Nephron progenitor cell (in vitro differentiated cells): ENCODE results near the gene TTLL8.

ENCODE experiments used
- DNase-seq: peaks from one replicate; pipeline ENCODE4 v3.0.0; 2021
- H3K27ac Mint-ChIP-seq: 2 replicates; pipeline ENCODE4 v1.8.0; 2021; ENCODE audit warnings: mild to moderate bottlenecking, moderate library complexity, mixed read lengths
- H3K27me3 Mint-ChIP-seq: 2 replicates; pipeline ENCODE4 v1.8.0; 2021; ENCODE audit warnings: mild to moderate bottlenecking, low read depth, mixed read lengths; ENCODE audit not compliant: poor library complexity
- H3K36me3 Mint-ChIP-seq: 2 replicates; pipeline ENCODE4 v1.8.0; 2021; ENCODE audit warnings: low read depth, mixed read lengths
- H3K4me1 Mint-ChIP-seq: 2 replicates; pipeline ENCODE4 v1.8.0; 2021; ENCODE audit warnings: mixed read lengths
- H3K4me3 Mint-ChIP-seq: 2 replicates; pipeline ENCODE4 v1.8.0; 2021; ENCODE audit warnings: mild to moderate bottlenecking, moderate library complexity, mixed read lengths
- H3K9me3 Mint-ChIP-seq: 2 replicates; pipeline ENCODE4 v1.8.0; 2021; ENCODE audit warnings: mild to moderate bottlenecking, moderate library complexity, mixed read lengths
- TF ChIP-seq, protein P1 (sequence below): fragments of 200-600 bp; sonication (generic); IDR thresholded peaks from 2 replicates; pipeline ENCODE4 v1.5.0; 2021; ENCODE audit warnings: antibody characterized with exemption

The TTLL8 gene

GRCh38 chr22:50040717-50041116, 17.4 kb downstream of the TTLL8 start:
- Mint-ChIP-seq H3K27me3 (peaks cover 30% of the 10 kb centered on the region), H3K4me3 (no peak overlapping the region), H3K36me3 (peaks cover 9% of the 10 kb centered on the region), H3K4me1 (peaks cover 5% of the 10 kb centered on the region), H3K27ac (no peak overlapping the region), H3K9me3 (peaks cover 57% of the 10 kb centered on the region)
- no peak for DNase-seq
- TF ChIP-seq, protein P1, sequence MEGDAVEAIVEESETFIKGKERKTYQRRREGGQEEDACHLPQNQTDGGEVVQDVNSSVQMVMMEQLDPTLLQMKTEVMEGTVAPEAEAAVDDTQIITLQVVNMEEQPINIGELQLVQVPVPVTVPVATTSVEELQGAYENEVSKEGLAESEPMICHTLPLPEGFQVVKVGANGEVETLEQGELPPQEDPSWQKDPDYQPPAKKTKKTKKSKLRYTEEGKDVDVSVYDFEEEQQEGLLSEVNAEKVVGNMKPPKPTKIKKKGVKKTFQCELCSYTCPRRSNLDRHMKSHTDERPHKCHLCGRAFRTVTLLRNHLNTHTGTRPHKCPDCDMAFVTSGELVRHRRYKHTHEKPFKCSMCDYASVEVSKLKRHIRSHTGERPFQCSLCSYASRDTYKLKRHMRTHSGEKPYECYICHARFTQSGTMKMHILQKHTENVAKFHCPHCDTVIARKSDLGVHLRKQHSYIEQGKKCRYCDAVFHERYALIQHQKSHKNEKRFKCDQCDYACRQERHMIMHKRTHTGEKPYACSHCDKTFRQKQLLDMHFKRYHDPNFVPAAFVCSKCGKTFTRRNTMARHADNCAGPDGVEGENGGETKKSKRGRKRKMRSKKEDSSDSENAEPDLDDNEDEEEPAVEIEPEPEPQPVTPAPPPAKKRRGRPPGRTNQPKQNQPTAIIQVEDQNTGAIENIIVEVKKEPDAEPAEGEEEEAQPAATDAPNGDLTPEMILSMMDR, result no peak

DNA sequence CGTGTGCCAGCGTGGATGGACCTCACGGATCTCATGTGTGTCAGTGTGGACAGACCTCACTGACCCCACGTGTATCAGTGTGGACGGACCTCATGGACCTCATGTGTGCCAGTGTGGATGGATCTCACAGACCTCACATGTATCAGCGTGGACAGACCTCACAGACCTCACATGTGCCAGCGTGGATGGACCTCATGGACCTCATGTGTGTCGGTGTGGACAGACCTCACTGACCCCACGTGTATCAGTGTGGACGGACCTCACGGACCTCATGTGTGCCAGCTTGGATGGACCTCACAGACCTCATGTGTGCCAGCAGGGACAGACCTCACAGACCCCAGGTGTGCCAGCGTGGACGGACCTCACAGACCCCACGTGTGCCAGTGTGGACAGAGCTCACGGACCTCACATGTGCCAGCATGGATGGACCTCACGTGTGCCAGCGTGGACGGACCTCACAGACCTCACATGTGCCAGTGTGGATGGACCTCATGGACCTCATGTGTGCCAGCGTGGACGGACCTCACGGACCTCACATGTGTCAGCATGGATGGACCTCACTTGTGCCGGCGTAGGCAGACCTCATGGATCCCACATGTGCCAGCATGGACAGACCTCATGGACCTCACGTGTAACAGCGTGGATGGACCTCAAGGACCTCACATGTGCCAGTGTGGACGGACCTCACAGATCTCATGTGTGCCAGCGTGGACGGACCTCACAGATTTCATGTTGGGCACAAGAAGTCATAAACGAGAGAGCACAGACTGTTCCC, 18.2 kb downstream of the TTLL8 start:
- Mint-ChIP-seq H3K4me3 (no peak overlapping the region), H3K4me1 (peaks cover 5% of the 10 kb centered on the region), H3K27ac (no peak overlapping the region), H3K36me3 (peaks cover 9% of the 10 kb centered on the region), H3K9me3 (peaks cover 57% of the 10 kb centered on the region), H3K27me3 (peaks cover 28% of the 10 kb centered on the region)
- TF ChIP-seq, protein P1, result no peak
- no peak for DNase-seq

- Mint-ChIP-seq H3K9me3 (peaks cover 30% of the 10 kb centered on the region), H3K27me3 (peaks cover 37% of the 10 kb centered on the region), H3K27ac (no peak overlapping the region), H3K4me3 (no peak overlapping the region), H3K4me1 (peaks cover 15% of the 10 kb centered on the region), H3K36me3 (no peaks in the 10 kb centered on the region)
- TF ChIP-seq, protein P1, result no peak
- no peak for DNase-seq
Observed at GRCh38 chr22:50035976-50036724, 21.9 kb downstream of the TTLL8 start.

DNA sequence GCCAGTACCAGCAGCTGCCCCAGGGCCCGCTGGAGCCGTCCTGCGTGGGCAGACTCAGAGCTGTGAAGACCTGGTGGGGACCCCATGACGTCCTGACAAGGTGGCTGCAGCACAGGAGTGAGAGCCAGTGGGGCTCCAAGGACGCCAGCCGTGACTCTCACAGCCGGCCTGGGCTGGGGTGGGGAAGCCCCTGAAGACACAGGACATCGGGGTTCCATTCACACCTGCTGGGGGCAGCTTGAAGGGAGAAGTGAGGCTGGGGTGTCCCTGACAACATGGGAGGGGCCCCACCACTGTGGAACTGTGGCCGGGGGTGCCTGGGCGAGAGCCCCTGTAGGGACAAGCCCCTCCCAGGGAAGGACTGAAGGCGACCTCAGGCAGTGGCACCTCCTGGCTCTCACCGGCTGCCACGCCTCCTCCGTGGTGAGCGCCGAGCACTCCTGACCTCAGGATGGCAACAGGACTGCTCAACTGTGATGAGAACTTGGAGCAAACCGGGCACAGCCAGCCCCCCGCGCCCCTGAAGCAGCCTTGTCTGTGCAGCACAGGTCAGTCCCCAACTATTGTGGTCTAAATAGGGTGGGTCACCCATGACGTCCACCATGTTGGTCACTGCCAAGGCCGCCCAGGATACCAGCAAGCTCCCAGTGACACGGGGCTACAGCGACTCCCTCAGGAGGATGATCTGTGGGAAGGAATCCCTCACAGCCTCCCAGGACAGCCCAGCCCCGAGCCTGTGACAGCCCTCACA, 22.8 kb downstream of the TTLL8 start:
- peaks cover 26% of the 10 kb centered on the region for H3K9me3 Mint-ChIP-seq
- H3K36me3 Mint-ChIP-seq, result no peaks in the 10 kb centered on the region
- H3K4me1 Mint-ChIP-seq, result peaks cover 15% of the 10 kb centered on the region
- H3K27ac Mint-ChIP-seq, result no peak overlapping the region
- no peak overlapping the region for H3K4me3 Mint-ChIP-seq
- peaks cover 40% of the 10 kb centered on the region for H3K27me3 Mint-ChIP-seq
- TF ChIP-seq, protein P1, result no peak
- DNase-seq, result no peak

DNA sequence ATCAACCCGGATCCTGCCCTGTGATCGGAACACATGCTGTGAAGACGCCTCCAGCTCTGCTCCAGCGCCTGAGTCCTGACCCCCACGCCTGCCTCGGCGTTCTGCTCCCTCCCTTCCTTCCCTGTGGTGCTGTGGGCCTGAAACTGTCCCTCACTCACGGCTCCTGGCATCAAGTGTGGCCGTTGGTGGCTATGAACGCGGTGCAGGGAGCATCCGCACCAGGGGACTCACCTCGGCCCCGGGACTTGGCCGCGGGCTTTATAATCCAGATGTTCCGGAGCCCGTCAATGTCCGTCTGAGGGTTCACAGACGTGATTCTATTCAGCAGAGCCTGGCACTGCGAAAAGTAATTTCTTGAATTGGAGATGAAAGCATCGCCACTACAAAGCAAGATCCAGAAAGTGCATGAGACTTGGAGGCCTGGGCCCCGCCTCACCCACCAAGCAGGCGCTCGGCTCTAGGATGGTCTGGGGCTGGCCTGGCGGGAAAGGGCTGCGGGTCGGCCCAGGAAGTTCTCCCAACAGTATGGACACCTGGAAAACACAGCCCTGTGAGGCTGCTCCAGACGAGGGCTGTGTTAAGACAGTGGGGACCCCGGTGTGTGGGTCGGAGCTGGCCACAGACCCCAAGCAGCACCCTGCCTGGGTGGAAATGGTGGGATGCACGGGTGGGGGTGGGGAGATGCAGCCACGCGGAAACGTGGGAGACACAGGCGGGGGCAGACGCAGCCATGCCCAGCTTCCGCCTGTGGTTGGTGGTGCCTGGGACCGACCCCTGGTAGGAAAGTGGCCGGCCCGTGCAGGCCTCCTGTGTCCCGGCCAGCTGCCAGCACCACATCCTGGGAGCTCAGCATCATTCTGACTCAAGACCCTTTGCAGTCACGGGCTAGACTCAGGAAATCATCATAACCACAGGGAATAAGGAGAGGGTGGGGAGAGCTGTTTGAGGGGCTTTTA, 23.7 kb downstream of the TTLL8 start:
- Mint-ChIP-seq H3K9me3 (peaks cover 18% of the 10 kb centered on the region), H3K27me3 (peaks cover 41% of the 10 kb centered on the region), H3K27ac (no peak overlapping the region), H3K4me3 (no peak overlapping the region), H3K36me3 (no peaks in the 10 kb centered on the region), H3K4me1 (peaks cover 15% of the 10 kb centered on the region)
- DNase-seq, result no peak
- TF ChIP-seq, protein P1, result no peak
